GM19240 (cell line): ENCODE data around the gene ARHGEF35.
"Not testable (repeated sequence)": the region's sequence is repeated elsewhere in the genome, so short reads cannot be mapped to it uniquely, and the experiment has no call there.

Source experiments
- DNase-seq: peaks from one replicate; pipeline ENCODE4 v3.0.0; 2011; ENCODE audit warnings: low spot score; ENCODE audit not compliant: insufficient read length

Gene ARHGEF35

GRCh38 chr7:144179165-144179479, 16.5 kb downstream of the ARHGEF35 start:
- not testable (repeated sequence) for DNase-seq

- not testable (repeated sequence) for DNase-seq
Measured at GRCh38 chr7:144178380-144179164, 17.1 kb downstream of the ARHGEF35 start.

- no peak for DNase-seq
Measured at GRCh38 chr7:144174613-144175012, 21.0 kb downstream of the ARHGEF35 start.

- DNase-seq: not testable (repeated sequence)
Measured at GRCh38 chr7:144171594-144172350, 23.9 kb downstream of the ARHGEF35 start.

- DNase-seq: no peak
Measured at GRCh38 chr7:144164784-144165183, 30.8 kb downstream of the ARHGEF35 start.

- DNase-seq: no peak
Measured at GRCh38 chr7:144158861-144159260, 36.8 kb downstream of the ARHGEF35 start.

GRCh38 chr7:144148224-144148827, 47.3 kb downstream of the ARHGEF35 start:
- no peak for DNase-seq

GRCh38 chr7:144144426-144144825, 51.2 kb downstream of the ARHGEF35 start:
- no peak for DNase-seq

- DNase-seq: no peak
Measured at GRCh38 chr7:144142187-144142586, 53.4 kb downstream of the ARHGEF35 start.

- no peak for DNase-seq
Measured at GRCh38 chr7:144137501-144137900, 58.1 kb downstream of the ARHGEF35 start.
